OCI-LY3 (cell line): ENCODE measurements around the gene HSF2BP.
"Not testable (repeated sequence)": the region's sequence is repeated elsewhere in the genome, so short reads cannot be mapped to it uniquely, and the experiment has no call there.

ENCODE experiments used
- CTCF ChIP-seq: fragments of 200-600, 300-600 bp; sonication (generic); IDR thresholded peaks from 2 replicates; pipeline ENCODE4 v1.5.1; 2014; ENCODE audit warnings: antibody characterized with exemption, low read length, low read depth
- EZH2phosphoT487 ChIP-seq: fragments of 200-600 bp; shearing (Covaris generic); IDR thresholded peaks from 2 replicates; pipeline ENCODE4 v1.6.1; 2018; ENCODE audit warnings: antibody characterized with exemption, mixed run types, low read depth

- not testable (repeated sequence) for TF ChIP-seq CTCF, EZH2phosphoT487
These were observed 160.4 kb downstream of the HSF2BP start for GRCh38 chr21:43498924-43499323.
